ENCODE measurements around the gene NECAP2.
"Not testable (repeated sequence)": the region's sequence is repeated elsewhere in the genome, so short reads cannot be mapped to it uniquely, and the experiment has no call there.

NECAP2 gene

DNA sequence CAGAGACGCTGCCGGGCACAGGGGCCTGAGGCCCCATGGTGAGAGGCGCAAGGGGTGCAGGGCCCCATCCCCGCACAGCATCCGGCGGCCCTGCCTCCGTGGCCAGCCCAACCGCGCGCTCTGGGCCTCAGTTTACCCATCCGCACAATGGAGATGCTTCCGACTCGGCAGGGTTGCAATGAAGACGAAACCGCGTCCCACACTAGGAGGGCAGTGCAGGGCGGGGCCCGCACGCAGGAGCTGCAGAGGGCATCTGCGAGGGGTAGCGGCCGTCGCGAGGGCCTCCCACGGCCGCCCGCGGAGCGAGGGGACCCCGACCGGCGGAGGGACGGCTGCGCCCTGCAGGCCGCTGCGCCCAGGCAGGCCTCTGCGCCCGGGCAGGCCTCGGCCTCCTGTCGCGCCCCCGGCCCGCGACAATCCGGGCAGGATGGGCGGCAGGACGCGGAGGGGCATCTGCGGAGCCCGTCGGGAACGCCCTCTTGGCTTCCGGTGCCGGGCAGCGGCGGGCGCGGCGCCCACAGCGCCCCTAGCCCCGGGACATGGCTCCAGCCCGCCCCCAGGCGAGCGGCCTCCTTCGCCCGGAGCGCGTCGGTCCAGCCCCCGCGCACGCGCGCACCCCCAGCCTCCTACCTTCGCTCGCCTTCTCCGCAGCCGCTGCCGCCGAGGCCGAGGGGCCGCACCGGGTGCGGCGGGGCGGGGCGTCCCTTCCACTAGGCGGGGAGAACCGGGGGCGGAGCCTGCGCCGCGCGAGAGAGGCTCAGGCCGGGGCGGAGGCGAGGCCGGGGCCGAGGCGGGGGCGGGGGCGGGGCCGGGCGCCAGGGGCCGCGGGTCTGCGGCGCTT is 58.3 kb downstream of the NECAP2 start:
- peak; percentile 74 for DNase-seq (ENCODE audit: low read depth)

- not testable (repeated sequence) for DNase-seq (ENCODE audit: low read depth)
These were observed 59.9 kb downstream of the NECAP2 start for GRCh38 chr1:16500466-16500865.

DNA sequence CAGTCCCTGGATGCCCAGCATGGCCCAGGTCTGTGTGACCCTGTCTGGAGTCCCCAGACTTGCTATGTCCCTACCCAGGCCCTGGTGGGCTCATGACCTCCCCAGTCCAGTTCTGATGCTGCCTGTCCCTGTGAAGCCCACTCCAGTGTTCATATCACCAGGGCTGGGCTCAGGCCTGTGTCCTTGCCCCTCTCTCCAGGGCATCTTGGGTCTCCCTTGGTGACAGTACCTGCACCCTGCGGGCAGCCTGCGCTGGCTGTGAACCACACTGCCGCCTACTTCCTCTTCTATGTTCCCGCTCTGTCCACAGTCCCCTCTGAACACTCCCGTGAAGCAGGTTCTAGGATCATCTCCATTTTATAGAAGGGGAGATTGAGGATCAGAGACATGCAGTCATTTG is 60.5 kb downstream of the NECAP2 start:
- not testable (repeated sequence) for DNase-seq (ENCODE audit: low read depth)

- DNase-seq (ENCODE audit: low read depth): not testable (repeated sequence)
These were observed 60.9 kb downstream of the NECAP2 start for GRCh38 chr1:16501446-16501845.

DNA sequence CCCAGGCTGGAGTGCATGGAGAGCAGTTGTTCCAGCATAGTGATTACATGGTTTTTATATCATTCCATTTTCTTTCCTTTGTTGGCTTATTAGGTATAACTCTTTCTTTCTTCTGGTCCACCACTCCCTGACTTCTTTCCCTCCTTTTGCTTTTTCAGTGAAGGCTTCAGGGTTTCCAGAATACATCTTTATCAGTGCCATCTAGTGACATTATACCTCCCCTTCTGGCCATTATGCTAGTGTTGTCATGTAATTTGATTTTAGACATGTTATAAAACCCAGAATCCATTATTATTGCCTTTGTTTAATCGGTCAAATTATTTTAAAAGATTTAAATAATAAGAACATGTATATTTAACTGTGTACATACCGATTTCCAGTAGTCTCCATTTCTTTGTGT is 63.0 kb downstream of the NECAP2 start:
- DNase-seq (ENCODE audit: low read depth): no peak

DNA sequence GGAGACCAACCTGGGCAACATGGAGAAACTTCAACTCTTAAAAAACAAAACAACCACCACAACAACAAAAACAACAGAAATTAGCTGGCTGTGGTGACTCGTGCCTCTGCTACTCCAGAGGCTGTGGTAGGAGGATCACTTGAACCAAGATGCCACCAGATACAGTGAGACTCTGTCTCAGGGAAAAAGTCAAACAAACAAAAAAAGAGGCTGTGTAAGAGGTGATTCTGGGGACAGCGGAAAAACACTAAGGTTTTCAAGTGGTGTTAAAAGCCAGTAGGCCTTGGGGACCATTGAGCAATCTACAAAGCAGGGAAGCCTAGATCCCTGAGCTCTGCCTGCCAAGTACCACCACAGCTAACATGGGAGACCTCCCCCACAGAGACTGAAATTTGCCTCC is 65.3 kb downstream of the NECAP2 start:
- DNase-seq (ENCODE audit: low read depth): not testable (repeated sequence)

DNA sequence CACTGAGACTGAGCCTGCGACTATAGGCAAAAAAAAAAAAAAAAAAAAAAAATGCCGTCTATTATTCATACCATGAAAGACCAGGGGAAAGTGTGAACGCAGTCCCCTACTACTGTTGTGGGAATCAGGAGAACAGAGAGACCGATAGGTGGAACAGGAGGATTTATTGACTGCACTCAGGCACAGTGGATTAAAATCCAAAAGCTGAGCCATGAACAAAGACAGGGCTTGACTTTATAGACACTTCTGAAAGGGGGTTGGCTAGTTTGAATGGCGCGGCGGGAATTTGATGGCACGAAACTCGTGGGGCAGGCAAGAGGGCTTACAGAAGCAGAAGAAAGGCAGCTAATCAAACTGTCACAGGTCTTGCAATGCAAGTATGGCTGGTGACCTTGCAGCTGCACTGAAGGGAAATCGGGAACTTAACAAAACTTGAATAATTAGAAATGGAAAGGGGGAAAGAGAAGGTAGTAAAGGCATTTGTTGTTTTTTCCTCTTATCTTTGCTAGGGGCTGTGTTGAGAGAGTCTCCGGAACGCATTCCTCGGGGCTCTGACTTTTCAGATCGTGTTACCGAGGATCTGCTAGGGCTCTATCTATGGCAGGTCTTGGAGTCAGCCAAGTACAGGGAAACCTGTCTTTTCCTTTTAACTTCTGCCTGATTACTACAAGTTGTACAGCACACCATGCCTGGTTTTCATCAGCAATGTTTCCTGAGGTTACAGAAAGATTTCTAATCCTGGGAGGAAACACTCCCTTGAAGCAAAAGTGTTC is 66.0 kb downstream of the NECAP2 start:
- not testable (repeated sequence) for DNase-seq (ENCODE audit: low read depth)

DNA sequence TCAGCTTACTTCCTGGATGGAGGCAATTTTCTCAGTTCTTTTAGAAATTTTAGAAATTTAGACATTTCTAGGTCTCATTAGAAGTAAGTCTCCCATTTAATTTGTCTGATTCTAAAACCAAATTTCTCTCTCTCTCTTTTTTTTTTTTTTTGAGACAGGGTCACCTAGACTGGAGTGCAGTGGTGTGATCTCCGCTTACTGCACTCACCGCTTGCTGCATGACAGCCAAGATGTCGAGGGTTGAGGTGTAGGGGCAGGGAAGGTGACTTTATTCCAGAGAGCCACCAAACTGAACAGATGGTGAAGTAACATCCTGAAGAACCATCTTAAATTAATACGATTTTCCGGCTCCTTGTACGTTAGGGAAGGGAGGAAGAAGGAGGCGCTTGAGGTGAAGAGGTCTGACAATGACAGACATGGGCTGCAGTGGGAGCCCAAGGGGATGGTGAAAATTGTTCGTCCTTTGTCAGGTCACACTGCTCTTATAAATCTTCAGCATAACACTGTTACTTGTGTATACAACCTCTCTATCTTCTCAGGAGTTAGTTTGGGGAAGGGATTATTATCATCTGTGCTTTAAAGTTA is 68.4 kb downstream of the NECAP2 start:
- peak; percentile 8 for DNase-seq (ENCODE audit: low read depth)
